Measurements from ENCODE around the gene TRMT61A.

The TRMT61A gene

DNA sequence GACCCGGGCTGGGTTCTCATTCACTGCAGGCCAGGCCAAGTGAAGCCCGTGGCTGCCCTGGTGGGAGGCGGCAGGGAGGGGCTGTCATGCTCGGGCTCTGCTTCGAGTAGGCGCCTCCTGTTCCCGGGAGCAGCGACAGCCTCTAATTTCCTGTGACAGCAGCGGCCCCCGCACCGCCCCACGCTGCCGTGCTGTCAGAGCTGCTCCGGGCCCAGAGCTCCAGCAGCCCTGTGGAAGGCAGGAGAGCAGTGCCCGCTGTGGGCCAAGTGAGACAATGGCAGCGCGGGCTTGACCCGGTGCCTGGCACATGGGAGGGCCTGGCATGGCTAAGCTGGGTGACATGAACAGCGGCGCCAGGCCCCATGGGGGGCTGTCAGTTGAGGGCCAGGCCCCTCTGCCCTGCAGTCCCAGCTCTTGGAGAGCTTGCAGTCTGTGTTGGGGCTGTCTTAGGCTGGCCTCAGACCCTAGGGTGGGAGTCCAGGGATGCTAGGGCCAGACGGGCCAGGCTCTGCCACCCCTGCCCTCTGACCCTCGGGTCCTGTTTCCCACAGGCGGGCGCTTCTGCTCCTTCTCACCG is 5.1 kb downstream of the TRMT61A start:
- DNase-seq (ENCODE audit: low read depth in 3 of 3, low spot score in 1 of 3) = no peak

GRCh38 chr14:103534576-103535061 is 5.6 kb downstream of the TRMT61A start:
- DNase-seq (ENCODE audit: low read depth in 3 of 3, low spot score in 1 of 3) = no peak

DNA sequence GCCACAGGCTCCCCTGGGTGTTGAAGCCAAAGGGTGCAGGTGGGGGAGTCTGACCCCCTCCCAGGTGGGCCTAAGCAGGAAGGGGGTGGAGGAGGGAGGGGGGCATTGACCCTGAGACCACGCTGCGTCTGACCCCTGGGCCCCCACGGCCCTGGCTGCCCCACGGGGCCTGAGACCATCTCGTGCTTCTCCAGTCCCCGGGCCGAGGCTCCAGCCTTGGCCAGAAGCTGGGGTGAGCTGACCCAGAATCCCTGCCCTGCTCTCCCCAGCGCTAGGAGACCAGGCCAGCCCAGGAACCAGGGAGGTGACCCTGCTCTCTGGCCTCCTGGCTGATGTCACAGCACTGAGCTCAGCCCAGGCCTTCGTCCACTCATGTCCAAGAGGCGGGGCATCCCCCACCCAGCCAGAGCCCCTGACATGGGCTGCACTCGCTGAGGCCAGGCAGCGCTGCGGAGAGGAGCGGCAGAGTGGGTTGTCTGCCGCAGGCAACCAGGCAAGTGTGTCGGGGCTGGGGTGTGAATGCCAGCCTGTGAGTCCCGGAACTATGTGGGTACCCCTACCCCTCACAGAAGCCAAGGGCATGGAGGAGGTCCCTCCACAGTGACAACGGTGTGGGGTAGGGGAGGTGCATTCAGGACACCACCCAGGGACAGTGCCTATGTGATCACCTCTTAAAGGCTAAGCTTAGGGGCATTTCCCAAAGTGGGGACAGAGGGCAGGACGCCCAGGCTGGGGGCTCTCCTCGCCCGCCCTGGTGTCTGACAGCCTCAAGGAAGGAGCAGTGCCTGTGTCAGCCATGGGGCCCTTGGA is 6.3 kb downstream of the TRMT61A start:
- no peak for DNase-seq (ENCODE audit: low read depth in 3 of 3, low spot score in 1 of 3)

- DNase-seq (ENCODE audit: low read depth in 3 of 3, low spot score in 1 of 3) = no peak
Measured at GRCh38 chr14:103535891-103536565, 7.0 kb downstream of the TRMT61A start.

DNA sequence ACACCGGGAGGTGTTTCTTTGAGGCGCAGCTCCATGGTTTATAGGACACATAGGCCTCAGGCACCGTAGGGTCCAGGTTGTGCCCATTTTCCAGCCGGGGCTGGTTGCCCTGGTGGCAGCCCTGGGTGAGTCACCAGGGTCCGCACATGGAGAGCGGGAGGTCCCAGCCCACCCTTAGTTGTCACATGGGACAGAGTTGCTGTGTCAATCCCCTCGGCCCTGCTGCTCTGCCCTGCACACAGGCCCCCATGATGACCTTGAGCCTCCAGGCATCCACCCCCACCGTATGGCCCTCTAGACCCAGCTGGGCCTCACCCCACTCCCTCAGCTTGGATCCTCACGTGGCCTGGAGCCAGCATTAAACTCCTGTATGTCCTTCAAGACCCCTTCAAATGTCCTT is 7.7 kb downstream of the TRMT61A start:
- no peak for DNase-seq (ENCODE audit: low read depth in 3 of 3, low spot score in 1 of 3)

DNA sequence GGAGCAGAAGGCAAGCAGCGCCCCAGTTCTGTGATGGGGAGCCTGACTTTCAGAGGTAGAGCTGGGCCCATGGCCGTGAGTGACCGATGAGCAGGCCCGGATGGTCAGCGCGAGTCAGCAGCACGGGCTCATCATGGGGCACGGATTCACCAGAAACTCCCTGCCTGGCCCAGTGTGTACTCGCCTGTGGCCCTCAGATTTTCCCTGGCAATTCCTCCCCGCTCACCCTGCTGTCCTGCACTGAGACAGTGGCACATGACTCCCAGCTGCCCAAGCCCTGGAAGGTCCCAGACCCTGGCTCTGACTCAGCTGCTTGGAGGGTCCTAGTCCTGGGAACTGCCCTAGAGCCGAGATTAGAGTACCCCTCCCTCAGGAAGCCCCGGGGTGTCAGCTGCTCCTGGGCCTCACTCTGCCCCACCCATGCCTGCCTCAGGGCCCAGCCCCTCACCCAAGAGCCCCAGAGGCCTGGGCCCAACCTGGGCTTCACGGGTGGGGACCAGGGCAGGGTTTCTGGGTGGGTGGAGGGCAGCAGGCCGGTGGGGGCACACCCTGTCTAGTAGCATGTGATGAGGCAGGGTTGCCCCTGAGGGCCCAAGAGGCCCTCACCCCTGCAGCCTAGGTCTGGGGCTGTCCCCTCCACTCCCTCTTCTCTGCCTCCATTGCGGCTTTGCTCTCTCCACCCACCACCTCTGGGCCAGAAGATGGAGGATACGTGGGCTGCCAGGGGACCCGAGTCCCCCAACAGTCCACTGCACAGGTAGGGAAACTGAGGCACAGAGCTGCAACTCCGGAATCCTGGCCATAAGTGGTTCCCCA is 8.4 kb downstream of the TRMT61A start:
- no peak for DNase-seq (ENCODE audit: low read depth in 3 of 3, low spot score in 1 of 3)

DNA sequence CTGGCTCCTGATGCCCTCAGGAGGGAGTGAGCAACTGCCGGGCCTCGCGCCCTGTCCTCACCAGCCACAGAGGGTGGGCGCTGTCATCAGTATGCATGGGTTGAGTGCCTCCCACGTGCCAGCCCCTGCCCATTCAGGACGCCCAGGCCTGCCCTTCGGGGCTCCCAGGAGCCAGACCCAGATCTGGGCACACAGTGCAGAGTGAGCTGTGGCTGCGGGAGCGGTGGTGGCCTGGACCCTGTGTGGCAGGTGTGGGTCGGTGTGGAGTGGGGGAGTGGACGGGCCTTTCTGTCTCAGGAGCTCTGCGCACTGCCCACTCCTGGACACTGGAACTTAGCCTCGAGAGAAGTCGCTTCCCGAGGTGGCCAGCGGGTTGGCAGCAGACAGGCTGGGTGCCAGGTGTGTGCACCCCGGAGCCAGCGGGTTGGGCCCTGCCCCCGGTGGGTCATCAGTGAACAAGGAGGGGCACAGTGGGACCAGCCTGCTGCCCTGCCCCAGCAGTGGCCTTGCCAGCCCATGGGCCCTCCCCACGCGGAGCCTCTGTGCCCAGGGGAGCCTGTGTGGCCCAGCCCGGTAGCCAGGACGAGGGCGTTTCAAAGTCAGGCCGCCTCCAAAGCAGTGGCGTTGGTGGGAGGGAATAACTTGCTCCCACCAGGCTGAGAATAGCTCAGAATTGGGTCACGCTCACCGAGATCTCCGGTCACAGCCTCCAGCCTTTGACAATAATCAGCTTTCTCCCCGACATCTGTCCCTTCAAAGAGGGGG is 9.5 kb downstream of the TRMT61A start:
- no peak for DNase-seq (ENCODE audit: low read depth in 3 of 3, low spot score in 1 of 3)

DNA sequence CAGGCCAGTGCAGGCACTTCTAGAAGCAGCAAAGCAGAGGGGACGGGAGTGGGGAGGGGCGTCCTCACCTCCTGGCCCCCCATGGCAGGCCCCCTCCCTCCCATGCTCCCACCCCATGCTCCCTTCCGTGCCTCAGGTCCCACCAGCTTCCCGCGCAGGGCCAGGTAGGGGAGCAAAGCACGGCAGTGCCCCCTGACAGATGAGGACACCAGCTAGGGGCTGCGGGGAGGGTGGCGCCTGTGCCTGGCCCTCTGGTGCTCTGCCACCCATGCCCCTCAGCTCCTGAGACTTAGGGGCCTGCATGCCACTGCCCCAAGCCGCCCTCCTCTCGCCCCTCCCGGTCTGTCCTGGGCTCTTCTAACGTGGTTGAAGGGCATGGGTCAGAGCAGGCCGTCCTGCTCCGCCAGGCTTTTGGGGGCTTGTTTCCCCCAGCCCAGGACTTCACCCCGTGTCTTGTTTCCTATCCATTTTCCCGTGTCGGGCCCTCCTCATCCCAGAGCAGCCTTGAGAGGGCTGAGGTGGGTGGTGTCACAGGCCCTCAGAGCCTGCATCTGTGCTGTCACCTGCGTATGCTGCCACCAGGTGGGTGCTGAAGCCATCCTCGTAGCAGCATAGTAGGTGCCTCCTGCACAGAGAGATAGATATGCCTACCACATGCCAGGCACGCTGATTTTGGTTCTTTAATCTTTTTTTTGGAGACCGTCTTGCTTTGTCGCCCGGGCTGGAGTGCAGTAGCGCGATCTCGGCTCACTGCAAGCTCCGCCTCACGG is 10.2 kb downstream of the TRMT61A start:
- no peak for DNase-seq (ENCODE audit: low read depth in 3 of 3, low spot score in 1 of 3)

DNA sequence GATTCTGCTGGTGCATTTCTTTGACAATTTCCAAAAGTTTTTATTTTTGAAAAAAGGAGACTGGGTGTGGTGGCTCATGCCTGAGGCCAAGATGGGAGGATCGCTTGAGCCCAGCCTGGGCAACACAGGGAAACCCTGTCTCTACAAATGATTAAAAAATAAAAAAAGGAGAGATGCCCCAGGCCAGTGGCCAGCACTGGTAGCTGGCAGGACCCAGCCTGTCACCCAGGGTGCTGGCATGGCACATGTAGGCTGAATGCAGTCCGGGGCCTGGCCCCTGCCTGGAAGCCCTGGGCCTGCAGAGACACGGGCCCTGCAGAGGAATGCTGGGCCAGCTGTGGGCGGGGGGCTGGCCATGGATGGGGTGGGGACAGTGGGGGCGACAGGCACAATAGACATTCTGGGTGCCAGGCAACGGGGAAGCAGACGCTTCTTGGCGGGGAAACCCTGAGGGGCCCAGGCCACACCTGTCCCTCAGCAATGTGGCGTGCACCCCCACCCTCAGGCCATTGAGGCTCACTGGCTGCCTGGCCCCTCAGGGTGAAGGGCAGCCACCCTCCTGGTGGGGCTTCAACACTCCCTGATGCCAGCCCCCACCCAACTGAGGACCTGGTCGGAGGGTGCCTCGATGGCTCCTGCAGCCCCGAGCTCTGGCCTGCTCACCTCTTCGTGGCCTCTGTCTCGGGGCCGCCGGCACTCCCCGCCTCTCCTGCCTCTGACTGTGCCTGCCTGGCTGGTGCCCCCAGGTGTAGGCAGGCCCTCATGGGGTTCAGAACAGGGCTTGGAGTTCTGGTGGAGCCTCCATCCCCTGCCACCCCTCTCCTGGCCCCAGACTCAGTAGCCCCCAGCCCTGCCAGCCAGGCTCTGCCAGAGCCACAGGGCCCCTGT is 12.1 kb downstream of the TRMT61A start:
- no peak for DNase-seq (ENCODE audit: low read depth in 3 of 3, low spot score in 1 of 3)

- no peak for DNase-seq (ENCODE audit: low read depth in 3 of 3, low spot score in 1 of 3)
Measured at GRCh38 chr14:103541709-103542604, 13.0 kb downstream of the TRMT61A start.

GRCh38 chr14:103542605-103543088 is 13.7 kb downstream of the TRMT61A start:
- no peak for DNase-seq (ENCODE audit: low read depth in 3 of 3, low spot score in 1 of 3)

GRCh38 chr14:103543140-103543539 is 14.1 kb downstream of the TRMT61A start:
- no peak for DNase-seq (ENCODE audit: low read depth in 3 of 3, low spot score in 1 of 3)

GRCh38 chr14:103543721-103544387 is 14.9 kb downstream of the TRMT61A start:
- no peak for DNase-seq (ENCODE audit: low read depth in 3 of 3, low spot score in 1 of 3)

GRCh38 chr14:103544388-103545218 is 15.6 kb downstream of the TRMT61A start:
- no peak for DNase-seq (ENCODE audit: low read depth in 3 of 3, low spot score in 1 of 3)

DNA sequence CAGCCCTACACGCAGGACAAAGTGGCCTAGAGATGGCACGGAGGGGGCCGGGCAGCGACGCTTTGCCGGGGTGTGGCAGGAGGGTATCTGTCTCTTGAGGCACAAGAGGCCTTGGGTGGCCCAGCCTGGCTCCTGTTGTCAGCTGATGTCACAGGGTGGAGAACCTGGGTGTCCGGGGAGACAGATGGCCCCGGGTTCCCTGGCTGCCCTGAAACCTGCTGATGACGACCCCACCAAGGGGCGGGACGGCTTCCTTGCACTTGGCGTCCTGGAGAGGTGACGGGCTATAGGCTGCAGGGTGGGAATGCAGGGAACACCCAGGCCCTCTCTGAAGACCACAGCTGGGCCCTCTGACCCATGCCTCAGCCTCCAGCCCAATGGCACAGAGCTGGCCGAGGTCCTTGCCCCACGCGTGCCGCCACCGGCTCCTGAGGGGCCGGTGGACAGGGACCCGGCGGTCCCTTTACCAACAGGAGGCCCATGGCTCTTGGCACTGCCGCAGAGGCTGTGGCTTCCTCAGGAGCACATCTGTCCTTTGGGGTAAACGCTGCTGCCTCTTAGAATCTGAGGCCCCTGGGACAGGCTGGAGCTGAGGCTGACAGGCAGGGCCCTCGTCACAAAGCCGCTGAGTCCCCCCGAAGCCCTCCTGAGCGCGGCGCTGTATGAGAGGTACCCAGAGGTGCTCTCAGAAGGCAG is 16.4 kb downstream of the TRMT61A start:
- DNase-seq (ENCODE audit: low read depth in 3 of 3, low spot score in 1 of 3) = no peak
